ENCODE measurements around the gene ENPP3.

DNA sequence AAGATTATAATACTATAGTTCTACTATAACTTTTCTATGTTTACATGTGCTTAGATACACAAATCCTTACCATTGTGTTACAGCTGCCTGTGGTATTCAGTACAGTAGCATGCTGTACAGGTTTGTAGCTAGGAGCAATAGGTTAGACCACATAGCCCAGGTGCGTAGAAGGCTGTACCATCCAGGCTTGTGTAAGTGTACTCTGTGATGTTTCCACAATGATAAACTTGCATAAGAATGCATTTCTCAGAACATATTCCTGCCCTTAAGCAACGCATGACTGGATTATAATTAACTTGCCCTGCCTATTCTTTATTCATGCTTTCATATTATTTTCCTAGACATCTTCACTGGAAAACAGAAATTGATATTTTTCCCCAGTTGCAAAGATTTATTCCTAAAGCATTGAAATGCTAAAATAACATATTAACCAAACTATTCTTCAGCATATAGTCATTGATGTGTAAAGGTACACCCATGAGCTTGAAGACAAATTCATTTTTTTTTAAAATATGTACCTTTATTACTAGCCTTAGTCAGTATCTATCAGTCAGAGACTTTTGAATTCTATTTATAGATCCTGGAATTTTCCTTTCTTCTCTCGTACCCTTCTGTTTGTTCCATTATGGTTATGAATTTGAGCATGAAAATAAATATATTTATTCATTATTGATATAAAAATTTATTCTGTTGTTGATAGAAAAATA is 80.9 kb downstream of the ENPP3 start:
- TF ChIP-seq, protein P1, sequence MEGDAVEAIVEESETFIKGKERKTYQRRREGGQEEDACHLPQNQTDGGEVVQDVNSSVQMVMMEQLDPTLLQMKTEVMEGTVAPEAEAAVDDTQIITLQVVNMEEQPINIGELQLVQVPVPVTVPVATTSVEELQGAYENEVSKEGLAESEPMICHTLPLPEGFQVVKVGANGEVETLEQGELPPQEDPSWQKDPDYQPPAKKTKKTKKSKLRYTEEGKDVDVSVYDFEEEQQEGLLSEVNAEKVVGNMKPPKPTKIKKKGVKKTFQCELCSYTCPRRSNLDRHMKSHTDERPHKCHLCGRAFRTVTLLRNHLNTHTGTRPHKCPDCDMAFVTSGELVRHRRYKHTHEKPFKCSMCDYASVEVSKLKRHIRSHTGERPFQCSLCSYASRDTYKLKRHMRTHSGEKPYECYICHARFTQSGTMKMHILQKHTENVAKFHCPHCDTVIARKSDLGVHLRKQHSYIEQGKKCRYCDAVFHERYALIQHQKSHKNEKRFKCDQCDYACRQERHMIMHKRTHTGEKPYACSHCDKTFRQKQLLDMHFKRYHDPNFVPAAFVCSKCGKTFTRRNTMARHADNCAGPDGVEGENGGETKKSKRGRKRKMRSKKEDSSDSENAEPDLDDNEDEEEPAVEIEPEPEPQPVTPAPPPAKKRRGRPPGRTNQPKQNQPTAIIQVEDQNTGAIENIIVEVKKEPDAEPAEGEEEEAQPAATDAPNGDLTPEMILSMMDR (conservative IDR thresholded peaks at IDR 0.05; ENCODE audit: low read depth, low read length), result no peak
- no peak for TF ChIP-seq EZH2 (IDR thresholded peaks at IDR 0.05; ENCODE audit: borderline replicate concordance, low read depth, low read length, poor library complexity, severe bottlenecking)

Measured in A673 (cell line).